ACC112 (cell line): ENCODE results near the gene BMERB1.
"Not testable (repeated sequence)": the region's sequence is repeated elsewhere in the genome, so short reads cannot be mapped to it uniquely, and the experiment has no call there.

ENCODE experiments used
- H2AFZ ChIP-seq: fragments of 200-600 bp; sonication (generic); one replicate; pipeline ENCODE4 v1.6.0; 2017; ENCODE audit warnings: antibody characterized with exemption, low read length; ENCODE audit not compliant: unreplicated experiment
- H3K27ac ChIP-seq: fragments of 200-600 bp; sonication (generic); 2 replicates; pipeline ENCODE4 v1.5.1; 2014; ENCODE audit warnings: low read depth, mild to moderate bottlenecking, antibody characterized with exemption, low read length, moderate library complexity
- H3K27me3 ChIP-seq: fragments of 200-600 bp; sonication (generic); 2 replicates; pipeline ENCODE4 v1.6.1; 2014; ENCODE audit warnings: mild to moderate bottlenecking, antibody characterized with exemption, low read length, moderate library complexity, mixed read lengths; ENCODE audit not compliant: insufficient read depth
- H3K36me3 ChIP-seq: fragments of 200-600 bp; sonication (generic); 2 replicates; pipeline ENCODE4 v1.6.1; 2016; ENCODE audit warnings: mild to moderate bottlenecking, antibody characterized with exemption, low read length, moderate library complexity, mixed read lengths; ENCODE audit not compliant: insufficient read depth
- H3K4me1 ChIP-seq: fragments of 200-600 bp; sonication (generic); one replicate; pipeline ENCODE4 v1.6.1; 2016; ENCODE audit warnings: low read length, mixed read lengths; ENCODE audit not compliant: insufficient read depth, unreplicated experiment, control insufficient read depth
- H3K4me3 ChIP-seq: fragments of 200-600 bp; sonication (generic); 2 replicates; pipeline ENCODE4 v1.5.1; 2014; ENCODE audit warnings: mild to moderate bottlenecking, low read depth, low read length
- H3K79me2 ChIP-seq: fragments of 200-600 bp; sonication (generic); one replicate; pipeline ENCODE4 v1.6.0; 2016; ENCODE audit warnings: low read length; ENCODE audit not compliant: control insufficient read depth, unreplicated experiment, insufficient read depth

Gene BMERB1

GRCh38 chr16:15460601-15461000 is 26.2 kb downstream of the BMERB1 start:
- H3K27ac ChIP-seq: no peak overlapping the region
- no peaks in the 10 kb centered on the region for H3K79me2 ChIP-seq

GRCh38 chr16:15461376-15461775 is 27.0 kb downstream of the BMERB1 start:
- Histone ChIP-seq H3K4me3 (no peak overlapping the region), H2AFZ (no peak overlapping the region), H3K27me3 (no peaks in the 10 kb centered on the region), H3K4me1 (peaks cover 12% of the 10 kb centered on the region), H3K27ac (no peak overlapping the region), H3K79me2 (no peaks in the 10 kb centered on the region), H3K36me3 (no peaks in the 10 kb centered on the region)

More at GRCh38 chr16:15460601-15461000, 26.2 kb downstream of the BMERB1 start:
- peaks cover 12% of the 10 kb centered on the region for H3K4me1 ChIP-seq
- H3K27me3 ChIP-seq: no peaks in the 10 kb centered on the region
- H3K36me3 ChIP-seq: no peaks in the 10 kb centered on the region
- H3K4me3 ChIP-seq: no peak overlapping the region
- no peak overlapping the region for H2AFZ ChIP-seq

GRCh38 chr16:15464401-15465186 is 30.2 kb downstream of the BMERB1 start:
- no peak overlapping the region for H3K27ac ChIP-seq
- peaks cover 12% of the 10 kb centered on the region for H3K4me1 ChIP-seq
- no peaks in the 10 kb centered on the region for H3K36me3 ChIP-seq
- no peaks in the 10 kb centered on the region for H3K27me3 ChIP-seq
- H3K79me2 ChIP-seq: no peaks in the 10 kb centered on the region
- H3K4me3 ChIP-seq: no peak overlapping the region
- H2AFZ ChIP-seq: no peak overlapping the region

GRCh38 chr16:15466131-15466530 is 31.7 kb downstream of the BMERB1 start:
- H2AFZ ChIP-seq: no peak overlapping the region
- H3K27ac ChIP-seq: no peak overlapping the region
- no peak overlapping the region for H3K4me3 ChIP-seq
- H3K79me2 ChIP-seq: no peaks in the 10 kb centered on the region
- H3K4me1 ChIP-seq: peaks cover 7% of the 10 kb centered on the region
- H3K36me3 ChIP-seq: no peaks in the 10 kb centered on the region
- H3K27me3 ChIP-seq: no peaks in the 10 kb centered on the region

GRCh38 chr16:15466886-15467781 is 32.7 kb downstream of the BMERB1 start:
- Histone ChIP-seq H3K27me3 (no peaks in the 10 kb centered on the region), H3K27ac (no peak overlapping the region), H3K36me3 (no peaks in the 10 kb centered on the region), H3K79me2 (no peaks in the 10 kb centered on the region), H3K4me3 (no peak overlapping the region), H3K4me1 (no peaks in the 10 kb centered on the region), H2AFZ (no peak overlapping the region)

GRCh38 chr16:15476971-15477370 is 42.6 kb downstream of the BMERB1 start:
- not testable (repeated sequence) for H3K36me3 ChIP-seq, H3K27ac ChIP-seq, H3K4me1 ChIP-seq, H3K4me3 ChIP-seq, H3K79me2 ChIP-seq, H3K27me3 ChIP-seq, H2AFZ ChIP-seq

GRCh38 chr16:15477802-15478201 is 43.4 kb downstream of the BMERB1 start:
- H3K36me3 ChIP-seq: no peaks in the 10 kb centered on the region; the same call in 1 of the 2 replicates
- H3K4me3 ChIP-seq: no peak overlapping the region
- peaks cover 15% of the 10 kb centered on the region for H3K4me1 ChIP-seq
- no peak overlapping the region for H2AFZ ChIP-seq
- no peaks in the 10 kb centered on the region for H3K79me2 ChIP-seq
- H3K27ac ChIP-seq: no peak overlapping the region
- H3K27me3 ChIP-seq: no peaks in the 10 kb centered on the region

- Histone ChIP-seq H3K79me2 (no peaks in the 10 kb centered on the region), H3K4me3 (no peak overlapping the region), H2AFZ (no peak overlapping the region), H3K27me3 (no peaks in the 10 kb centered on the region), H3K36me3 (no peaks in the 10 kb centered on the region), H3K27ac (peak overlapping the region; percentile 18), H3K4me1 (peaks cover 16% of the 10 kb centered on the region)
Measured at GRCh38 chr16:15482068-15482747, 47.8 kb downstream of the BMERB1 start.

- H3K27me3 ChIP-seq: no peaks in the 10 kb centered on the region
- no peak overlapping the region for H3K4me3 ChIP-seq
- peak overlapping the region; percentile 5; the same call in 1 of the 2 replicates for H3K27ac ChIP-seq
- peaks cover 16% of the 10 kb centered on the region for H3K4me1 ChIP-seq
- no peaks in the 10 kb centered on the region for H3K79me2 ChIP-seq
- no peak overlapping the region for H2AFZ ChIP-seq
- H3K36me3 ChIP-seq: no peaks in the 10 kb centered on the region
Measured at GRCh38 chr16:15482748-15483298, 48.4 kb downstream of the BMERB1 start.

- no peaks in the 10 kb centered on the region for H3K27me3 ChIP-seq
- H2AFZ ChIP-seq: no peak overlapping the region
- no peak overlapping the region for H3K27ac ChIP-seq
- no peaks in the 10 kb centered on the region for H3K36me3 ChIP-seq
- no peaks in the 10 kb centered on the region for H3K79me2 ChIP-seq
- no peak overlapping the region for H3K4me3 ChIP-seq
- peaks cover 18% of the 10 kb centered on the region for H3K4me1 ChIP-seq
Measured at GRCh38 chr16:15483857-15484256, 49.5 kb downstream of the BMERB1 start.
